NK-92 (cell line): ENCODE data around the gene CDC42BPG.

Experiments used
- DNase-seq: peaks from one replicate; lab custom pipeline; 2025; ENCODE audit not compliant: unreplicated experiment; lab: John Stamatoyannopoulos, UW

Gene CDC42BPG

DNA sequence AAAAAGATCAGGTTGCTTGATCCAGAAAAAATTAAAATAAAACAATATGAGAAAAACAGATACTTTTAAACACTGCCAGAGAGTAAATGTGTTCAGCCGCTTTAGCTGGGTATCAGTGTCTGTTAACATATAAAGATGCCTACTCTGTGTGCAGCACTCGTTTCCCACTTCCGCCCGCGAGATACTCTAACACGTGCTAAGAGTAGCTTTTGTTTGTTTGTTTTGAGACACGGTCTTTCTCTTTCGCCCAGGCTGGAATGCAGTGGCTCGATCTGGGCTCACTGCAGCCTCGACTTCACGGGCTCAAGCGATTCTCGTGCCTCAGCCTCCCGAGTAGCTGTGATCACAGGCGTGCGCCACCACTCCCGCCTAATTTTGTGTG lies 33.6 kb downstream of the CDC42BPG start:
- no peak for DNase-seq

DNA sequence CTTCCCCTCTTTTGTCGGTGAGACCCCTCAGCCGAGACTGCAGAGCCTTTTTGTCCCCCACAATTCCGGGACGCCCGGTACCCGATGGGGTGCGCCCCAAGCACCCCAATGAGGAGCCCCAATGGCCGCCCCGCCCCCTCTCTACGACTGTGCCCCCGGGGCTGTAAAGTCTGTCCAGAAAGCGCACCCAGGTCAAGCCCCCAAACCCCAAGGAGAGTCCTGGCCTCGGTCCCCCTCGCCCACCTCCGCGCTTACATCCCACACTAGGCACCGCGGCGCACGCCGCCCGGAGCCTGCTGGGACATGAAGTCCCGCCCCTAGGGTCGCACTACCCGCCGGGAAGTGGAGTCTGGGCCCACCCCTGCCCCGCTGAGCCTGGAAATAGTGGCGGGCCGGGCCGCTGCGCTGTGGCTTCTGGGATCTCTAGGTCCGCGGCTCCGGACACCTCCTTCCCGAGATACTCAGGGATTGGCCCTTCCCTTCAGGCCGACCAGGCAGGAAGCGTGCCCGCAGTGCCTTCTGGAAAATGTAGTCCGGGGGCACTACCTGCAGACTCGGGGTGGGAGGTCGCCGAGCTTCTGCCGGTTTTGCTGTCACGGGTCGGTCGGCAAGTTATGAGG lies 34.1 kb downstream of the CDC42BPG start, which contains the start of gene MEN1:
TSS of gene MEN1 (minus strand) at position 281 of the 620 bp plus-strand sequence. CDS start 442 bp downstream, outside the sequence.
- DNase-seq = no peak

DNA sequence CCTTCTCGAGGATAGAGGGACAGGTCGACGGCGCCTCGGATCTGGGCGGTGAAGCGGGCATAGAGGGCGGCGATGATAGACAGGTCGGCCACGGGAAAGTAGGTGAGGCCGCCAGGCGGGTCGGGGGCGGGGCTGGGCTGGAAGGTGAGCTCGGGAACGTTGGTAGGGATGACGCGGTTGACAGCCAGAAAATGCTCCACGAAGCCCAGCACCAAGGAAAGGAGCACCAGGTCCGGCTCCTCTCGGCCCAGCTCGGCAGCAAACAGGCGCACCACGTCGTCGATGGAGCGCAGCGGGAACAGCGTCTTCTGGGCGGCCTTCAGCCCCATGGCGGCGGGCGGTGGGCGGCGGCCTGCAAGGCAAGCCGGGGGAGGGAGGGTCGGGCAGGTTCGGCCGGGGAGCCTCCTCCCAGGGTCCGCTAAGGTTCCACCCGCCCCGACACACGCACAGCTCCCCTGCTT lies 34.6 kb downstream of the CDC42BPG start:
- DNase-seq = no peak

DNA sequence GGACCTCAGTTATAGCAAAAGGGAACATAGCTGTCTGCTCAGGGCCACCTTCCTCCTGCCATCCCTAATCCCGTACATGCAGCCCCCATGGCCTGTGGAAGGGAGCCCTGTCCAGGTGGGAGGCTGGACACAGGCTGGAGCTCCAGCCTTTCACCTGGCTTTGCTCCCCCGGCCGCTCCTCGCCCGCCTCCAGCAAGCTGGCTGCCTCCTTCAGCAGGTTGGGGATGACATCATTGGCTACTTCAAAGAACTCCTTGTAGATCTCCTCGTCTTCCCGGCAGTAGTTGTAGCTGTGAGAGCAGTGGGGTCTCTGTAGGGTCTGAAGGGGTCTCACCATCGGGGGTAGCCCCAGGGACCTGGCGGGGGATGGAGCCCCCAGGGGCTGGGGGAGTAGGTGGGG lies 39.0 kb downstream of the CDC42BPG start:
- no peak for DNase-seq

DNA sequence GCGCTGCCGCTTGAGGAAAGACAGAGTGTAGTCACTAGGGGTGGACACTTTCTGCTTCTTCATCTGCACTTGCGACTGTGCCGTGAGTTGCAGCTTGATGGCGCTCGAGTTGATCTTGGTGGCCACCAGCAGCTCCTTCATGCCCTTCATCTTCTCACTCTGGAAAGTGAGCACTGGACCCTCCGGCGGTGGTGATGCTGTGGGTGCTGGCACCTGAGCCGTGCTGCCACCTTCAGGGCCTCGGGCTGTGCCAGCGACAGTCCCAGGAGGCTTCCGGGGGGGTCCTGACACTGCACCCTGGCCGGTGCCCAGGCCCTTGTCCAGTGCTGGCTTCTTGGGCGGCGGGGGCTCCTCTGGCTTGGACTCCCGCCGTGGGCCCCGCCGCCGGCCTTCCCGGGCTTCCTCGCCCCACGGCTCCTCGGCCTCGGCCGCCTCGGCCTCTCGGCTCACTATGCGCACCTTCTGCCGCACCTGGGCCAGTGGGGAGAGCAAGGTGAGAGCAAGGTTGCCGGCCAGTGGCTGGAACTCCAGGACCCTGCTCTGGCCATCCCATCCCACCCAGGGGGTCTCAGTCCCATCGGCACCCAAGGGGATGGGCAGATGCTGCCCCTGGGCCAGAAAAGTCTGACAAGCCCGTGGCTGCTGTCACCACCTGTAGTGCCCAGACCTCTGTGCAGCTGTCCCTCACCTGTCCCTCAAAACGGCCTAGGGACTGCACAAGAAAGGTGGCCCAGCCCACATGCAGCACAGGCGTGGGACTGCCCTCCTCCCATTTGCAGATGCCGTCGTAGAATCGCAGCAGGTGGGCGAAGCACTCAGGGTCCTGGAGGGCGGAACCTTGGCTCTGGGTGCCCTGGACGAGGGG lies 39.9 kb downstream of the CDC42BPG start:
- DNase-seq = no peak

DNA sequence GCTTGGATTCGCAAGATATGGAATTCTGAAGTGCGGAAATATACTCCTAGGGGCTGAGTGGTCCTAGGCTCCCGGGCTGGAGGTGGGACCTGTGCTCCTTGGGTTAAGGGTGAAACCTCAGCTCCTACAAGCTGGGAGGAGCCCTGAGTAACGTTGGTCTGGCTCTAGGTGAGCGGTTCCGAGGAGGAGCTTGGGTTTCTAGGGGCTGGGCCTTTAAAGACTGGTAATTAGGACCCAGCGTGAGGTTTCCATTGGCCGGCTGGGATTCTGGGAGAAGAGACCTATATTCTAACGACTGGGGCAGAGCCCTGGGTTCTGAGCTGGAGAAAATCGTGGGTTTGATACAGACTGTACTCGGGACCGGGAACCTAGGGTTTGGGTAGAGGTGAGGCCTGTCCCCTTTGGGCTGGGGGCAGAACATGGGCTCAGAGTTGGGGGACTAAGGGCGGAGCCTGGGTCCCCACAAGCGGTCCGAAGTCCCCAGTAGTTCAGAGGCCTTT lies 40.6 kb downstream of the CDC42BPG start:
- DNase-seq = no peak

DNA sequence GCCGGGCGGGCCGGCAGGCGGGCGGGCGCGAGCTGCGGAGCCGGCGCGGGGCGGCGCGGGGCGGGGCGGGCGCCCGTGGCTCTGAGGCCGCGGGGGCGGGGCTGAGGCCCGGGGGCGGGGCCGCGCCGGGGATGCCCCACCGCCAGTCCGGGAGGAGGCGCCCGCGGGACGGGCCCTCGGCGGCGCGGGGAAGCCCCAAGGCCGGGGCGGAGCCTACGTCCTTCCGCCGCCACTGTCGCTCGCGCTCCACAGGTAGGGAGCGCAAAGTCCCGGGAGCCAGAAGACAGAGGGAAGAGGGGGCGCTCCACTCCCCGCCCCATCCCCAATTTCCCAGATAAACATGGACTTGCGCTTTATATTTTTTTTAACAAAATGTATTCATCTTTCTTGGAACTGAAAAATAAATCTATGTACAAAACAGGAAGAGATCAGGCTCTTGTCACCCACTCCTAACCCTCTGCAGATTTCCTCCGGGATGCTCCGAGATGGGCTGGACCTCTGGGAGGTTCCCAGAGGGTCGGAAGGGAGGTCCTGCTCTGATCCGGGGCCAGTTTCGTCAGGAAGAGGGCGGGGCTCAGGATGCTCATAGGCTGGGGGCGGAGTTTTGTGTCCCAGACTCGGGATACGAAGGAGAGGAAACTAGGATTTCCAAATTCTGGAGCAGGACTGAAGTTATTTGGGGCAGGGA lies 41.2 kb downstream of the CDC42BPG start, which contains the start of gene MAP4K2:
TSS of gene MAP4K2 (minus strand) at position 57 of the 688 bp plus-strand sequence. CDS start 65 bp downstream, outside the sequence.
- DNase-seq = no peak

DNA sequence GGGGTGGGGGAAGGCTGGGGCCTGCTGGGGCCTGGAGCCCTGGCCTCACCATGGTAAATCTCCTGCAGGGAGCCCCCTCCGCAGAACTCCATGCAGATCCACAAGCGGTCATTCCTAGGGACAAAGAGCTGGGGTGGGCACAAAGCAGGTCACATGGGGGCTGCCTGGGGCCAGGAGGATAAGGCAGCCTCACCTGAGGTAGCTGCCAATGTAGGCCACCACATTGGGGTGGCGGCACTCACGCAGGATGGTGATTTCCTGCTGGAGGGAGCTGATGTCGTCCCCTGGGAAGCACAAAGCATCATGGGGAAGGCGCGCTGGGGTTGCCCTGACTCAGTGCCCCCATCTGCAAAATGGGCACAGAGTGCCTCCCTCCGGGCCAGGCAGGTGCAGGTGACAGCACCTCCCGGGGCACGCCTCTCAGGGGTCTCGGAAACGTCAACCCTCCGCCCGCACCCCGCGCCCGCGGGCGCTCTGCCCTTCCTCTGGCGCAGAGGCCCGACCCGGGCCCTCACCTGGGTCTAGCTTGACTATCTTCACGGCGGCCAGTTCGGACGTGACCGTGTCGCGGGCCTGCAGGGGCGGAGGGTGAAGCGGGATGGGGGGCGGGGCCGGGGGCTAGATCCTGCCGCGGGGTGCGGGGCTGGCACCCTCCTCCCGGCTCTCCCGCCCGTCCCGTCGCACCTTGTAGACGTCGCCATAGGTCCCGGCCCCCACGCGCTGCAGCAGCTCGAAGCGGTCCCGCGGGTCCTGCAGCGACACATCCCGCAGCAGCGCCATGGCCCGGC lies 41.9 kb downstream of the CDC42BPG start:
- DNase-seq = no peak

DNA sequence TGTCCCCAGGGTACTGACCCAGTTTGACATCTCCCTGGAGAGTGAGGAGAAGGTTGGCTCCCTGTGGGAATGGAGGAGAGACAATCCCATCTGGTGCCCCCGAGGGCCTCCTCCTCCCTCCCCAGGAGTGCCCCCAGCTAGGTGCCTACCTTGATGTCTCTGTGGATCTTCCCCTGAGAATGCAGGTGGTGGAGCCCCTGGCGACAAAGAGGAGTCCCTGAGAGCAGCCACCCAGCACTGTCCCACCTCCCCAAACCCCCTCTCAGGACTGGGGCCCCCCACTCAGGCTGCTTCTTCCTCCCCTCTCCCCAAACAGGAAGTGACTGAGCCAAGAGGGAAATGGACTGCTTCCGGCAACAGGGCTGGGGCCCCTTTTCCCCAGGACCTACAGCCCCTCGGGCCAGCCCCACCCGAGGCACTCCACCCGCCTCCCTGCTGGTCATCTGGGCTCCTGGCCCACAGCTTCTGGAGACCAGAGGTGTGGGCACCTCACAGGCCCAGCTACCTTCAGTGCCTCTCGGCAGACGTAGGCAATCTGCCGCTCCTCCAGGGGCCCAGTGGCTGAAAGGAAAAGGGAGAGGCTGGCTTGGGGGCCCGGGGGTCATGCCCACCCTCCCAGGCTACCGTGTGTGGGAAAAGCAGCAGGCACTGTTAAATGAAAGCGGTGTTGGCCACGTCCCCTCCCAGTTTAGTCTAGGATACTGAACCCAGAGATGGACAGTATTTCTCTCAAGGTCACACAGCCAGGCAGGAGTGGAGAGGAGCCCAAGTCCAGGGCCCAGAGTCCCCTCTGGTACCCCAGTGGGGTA lies 42.7 kb downstream of the CDC42BPG start:
- no peak for DNase-seq

DNA sequence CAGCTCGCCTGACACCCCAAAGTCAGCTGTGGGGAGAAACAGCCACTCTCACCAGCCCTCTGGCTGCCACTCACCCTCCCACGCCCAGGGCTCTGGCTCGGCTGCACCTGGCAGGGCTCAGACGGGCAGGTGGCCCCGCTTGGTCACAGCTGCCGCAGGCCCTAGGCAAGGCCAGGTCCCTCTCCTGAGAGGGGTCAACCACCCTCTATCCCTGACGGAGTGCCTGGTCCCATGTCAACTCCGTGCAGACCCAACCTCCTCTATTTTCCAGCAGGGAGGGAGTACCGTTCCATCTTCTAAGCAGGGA lies 43.3 kb downstream of the CDC42BPG start:
- DNase-seq = no peak

DNA sequence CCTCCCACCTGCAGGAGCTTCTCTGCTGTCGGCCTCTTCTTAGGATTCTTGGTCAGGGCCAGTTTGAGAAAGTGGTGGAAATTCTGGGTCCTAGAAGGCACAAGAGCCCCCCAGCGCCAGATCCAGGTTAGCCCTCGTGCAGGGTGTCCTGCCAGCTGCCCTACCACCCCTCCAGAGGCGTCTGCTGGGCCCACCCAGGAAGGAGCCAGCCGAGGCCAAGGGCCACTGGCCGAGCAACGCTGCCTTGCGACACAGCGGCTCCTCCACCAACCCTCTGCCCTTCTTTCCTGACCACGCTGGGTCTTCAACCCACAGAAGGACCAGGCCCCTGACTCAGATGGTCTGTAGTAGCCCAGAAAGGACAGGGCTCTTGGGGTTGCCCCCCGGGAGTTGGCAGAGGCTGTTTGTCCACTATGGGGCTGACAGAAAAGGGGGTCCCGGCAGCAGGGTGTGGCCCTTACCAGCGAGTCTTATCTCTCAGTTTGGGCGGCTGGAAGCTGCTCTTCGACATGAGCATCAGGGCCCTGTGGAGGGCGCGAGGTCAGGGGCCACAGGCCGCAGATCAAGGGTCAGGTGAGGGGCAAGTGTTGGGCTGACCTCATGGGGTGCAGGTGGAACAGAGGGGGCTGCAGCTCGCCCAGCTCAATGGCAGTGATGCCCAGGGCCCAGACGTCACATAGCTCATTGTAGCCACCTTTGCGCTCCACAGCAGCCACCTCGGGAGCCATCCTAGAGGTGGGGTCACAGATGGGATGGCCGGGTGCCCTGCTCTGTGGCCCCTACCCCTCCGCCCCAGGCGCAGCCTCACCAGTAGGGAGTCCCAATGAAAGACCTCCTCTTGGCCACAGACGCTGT lies 43.9 kb downstream of the CDC42BPG start:
- DNase-seq = no peak

DNA sequence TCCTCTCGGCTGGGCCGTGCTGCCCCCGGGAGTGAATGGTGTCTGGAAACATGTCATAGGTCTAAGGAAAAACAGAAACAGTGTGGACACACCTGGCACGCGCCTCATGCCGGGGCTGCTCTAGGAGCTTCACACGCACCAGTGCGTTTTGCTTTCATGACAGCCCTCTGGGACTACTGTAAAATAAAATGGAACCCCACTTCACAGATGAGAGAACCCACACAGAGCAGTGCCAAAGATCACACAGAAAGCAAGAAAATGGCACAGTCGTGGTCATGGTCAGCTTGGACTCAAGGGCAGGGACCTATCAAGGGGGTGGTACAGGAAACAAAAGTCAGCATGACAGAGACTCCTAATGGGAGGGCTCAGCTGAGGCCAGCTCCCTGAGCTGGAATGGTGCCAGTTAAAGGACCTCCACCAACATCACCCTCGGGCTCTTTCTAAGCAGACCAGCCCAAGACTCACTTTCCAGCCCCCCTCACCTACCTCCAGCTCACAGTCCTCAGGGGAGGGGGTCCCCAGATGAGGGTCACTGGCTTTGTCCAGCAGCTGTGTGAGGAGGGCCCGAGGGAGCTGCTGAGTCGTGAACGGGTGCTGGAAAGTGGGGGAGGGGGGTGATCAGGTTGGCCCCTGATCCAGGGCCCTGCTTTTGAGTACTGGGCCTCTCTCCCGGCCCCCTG lies 44.7 kb downstream of the CDC42BPG start:
- no peak for DNase-seq

DNA sequence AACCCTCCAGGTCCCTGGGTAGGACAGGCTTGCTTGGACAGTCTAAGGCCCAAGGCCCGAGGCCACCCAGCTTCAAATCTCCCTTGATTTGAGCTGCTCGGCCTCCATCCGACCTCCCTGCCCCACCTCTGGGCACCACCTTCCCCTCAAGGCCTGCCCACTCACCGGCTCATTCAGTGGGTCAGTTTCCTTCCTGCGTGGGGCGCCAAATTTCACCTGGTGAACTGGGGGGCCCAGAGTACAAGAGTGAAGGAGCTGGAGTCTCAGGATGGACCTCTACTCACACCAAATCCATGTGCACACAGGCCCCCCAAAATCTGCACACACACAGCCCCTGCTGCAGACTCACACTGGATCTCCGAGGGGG lies 45.2 kb downstream of the CDC42BPG start:
- DNase-seq = no peak

DNA sequence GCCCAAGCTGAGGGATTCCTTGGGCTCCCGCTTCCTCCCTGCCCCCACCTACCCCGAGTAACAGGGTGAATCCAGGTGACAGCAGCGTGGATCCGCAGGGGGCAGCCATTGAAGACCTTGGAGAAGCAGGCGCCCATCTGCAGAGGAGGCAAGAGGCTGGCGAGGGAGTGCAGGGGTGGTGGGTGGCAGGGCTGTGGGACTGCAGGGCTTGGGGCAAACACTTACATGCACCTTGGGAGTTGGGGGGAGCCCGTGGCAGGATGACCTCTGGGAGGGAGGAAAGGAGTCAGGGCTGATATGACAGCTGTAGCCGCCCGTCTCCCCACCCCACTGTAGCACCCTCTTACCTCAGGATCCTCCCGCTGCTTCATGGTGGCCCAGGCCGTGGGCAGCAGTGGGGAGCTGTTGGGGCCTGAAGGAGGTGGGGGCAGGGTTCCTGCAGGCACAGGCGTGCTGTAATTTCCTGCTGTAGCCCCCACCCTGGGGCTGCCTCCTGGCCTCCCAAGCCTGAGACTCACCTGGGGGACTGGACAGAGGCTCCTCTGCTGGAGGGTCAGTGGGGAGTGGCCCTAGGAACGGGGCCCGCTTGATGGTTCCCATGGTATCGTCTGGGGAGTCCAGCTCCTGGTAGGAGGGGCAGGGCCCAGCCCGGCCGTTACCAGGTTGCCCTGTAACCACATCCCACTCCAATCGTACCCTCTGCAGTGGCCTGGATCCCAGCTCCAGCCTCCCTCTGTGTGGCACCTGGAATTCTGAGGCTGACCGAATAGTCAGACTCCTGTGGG lies 47.5 kb downstream of the CDC42BPG start:
- no peak for DNase-seq

DNA sequence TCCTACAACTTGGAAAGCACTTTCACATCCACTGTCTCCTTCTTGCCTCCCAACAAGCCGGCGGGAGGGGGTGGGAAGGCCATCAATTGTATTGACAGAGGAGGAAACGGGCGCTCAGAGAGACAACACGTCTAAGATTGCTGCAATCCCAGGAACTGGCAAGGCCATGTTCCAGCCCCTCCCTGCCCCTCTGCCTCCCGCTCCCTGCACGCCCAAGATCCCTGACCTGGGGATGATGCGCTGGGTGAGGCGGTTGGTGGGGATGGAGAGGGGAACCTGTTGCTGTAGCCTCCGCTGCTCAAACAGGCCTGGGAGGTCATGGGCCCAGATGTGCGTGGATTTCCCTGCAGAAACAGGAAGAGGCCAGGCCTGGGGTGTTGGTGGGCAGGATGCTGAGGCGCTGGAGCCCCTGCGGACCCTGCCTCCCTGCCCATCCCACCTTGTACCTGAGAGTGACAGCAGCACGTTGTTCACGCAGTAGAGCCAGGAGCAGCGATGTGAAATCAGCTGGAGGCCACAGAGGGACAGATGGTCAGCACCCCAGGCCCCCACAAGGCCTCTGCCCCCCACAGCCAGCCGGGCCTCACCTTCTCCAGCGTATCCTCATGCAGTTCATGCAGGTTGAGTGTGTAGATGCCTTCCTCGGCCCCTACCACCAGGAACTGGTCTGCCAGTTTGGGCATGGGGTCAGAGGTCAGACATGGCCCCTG lies 48.3 kb downstream of the CDC42BPG start:
- DNase-seq = no peak

DNA sequence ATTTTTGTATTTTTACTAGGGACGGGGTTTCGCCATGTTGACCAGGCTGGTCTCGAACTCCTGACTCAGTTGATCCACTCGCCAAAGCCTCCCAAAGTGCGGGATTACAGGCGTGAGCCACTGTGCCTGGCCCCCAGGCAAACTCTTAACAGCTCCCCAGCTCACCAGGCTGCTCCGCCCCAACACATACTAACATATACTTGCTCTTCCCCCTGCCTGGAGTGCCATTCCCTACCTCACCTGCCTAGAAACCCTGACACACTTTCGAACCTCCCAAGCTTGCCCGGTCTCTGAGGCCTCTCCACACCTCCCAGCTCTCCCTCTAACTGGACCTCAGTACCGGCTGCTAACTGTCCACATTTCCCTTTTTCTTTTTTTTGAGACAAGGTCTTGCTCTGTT lies 49.9 kb downstream of the CDC42BPG start:
- DNase-seq = no peak
